ENCODE data around the gene PTPRR.

PTPRR gene

GRCh38 chr12:70638639-70639360 lies 281.7 kb downstream of the PTPRR start:
- no peak for DNase-seq

GRCh38 chr12:70637303-70638085 lies 283.0 kb downstream of the PTPRR start, which contains the start of gene PTPRB:
Gene PTPRB (minus strand): TSS chr12:70637429. CDS start chr12:70637395, 34 bp downstream.
- no peak for DNase-seq

GRCh38 chr12:70635755-70636154 lies 284.8 kb downstream of the PTPRR start:
- DNase-seq, result no peak

- DNase-seq, result no peak
Measured at GRCh38 chr12:70628701-70629480, 291.6 kb downstream of the PTPRR start.

GRCh38 chr12:70627677-70628076 lies 292.9 kb downstream of the PTPRR start:
- DNase-seq, result no peak

- DNase-seq, result no peak
Measured at GRCh38 chr12:70626180-70626579, 294.4 kb downstream of the PTPRR start.

GRCh38 chr12:70619471-70620152 lies 300.9 kb downstream of the PTPRR start:
- no peak for DNase-seq

GRCh38 chr12:70618371-70618770 lies 302.2 kb downstream of the PTPRR start:
- no peak for DNase-seq

GRCh38 chr12:70617450-70617849 lies 303.1 kb downstream of the PTPRR start:
- no peak for DNase-seq

- no peak for DNase-seq
Measured at GRCh38 chr12:70615174-70615866, 305.2 kb downstream of the PTPRR start.

GRCh38 chr12:70609739-70610491 lies 310.6 kb downstream of the PTPRR start:
- peak; percentile 10 for DNase-seq

- no peak for DNase-seq
Measured at GRCh38 chr12:70609203-70609602, 311.3 kb downstream of the PTPRR start.

- no peak for DNase-seq
Measured at GRCh38 chr12:70608184-70608583, 312.4 kb downstream of the PTPRR start.

GRCh38 chr12:70607107-70607506 lies 313.4 kb downstream of the PTPRR start:
- DNase-seq, result no peak

GRCh38 chr12:70605976-70606375 lies 314.6 kb downstream of the PTPRR start:
- DNase-seq, result no peak

GRCh38 chr12:70604662-70605061 lies 315.9 kb downstream of the PTPRR start:
- DNase-seq, result no peak

GRCh38 chr12:70603044-70603443 lies 317.5 kb downstream of the PTPRR start:
- DNase-seq, result no peak

- DNase-seq, result peak; percentile 46
Measured at GRCh38 chr12:70598467-70599193, 321.9 kb downstream of the PTPRR start.

- DNase-seq, result no peak
Measured at GRCh38 chr12:70592664-70593063, 327.9 kb downstream of the PTPRR start.

- DNase-seq, result no peak
Measured at GRCh38 chr12:70590549-70591226, 329.9 kb downstream of the PTPRR start.

Measured in midbrain (tissue), 1 donor.